NCI-H2196 (cell line): ENCODE data around the gene SYNE1.
"Not testable (repeated sequence)": the region's sequence is repeated elsewhere in the genome, so short reads cannot be mapped to it uniquely, and the experiment has no call there.

ENCODE experiments used
- DNase-seq: peaks from one replicate; lab custom pipeline; 2025; ENCODE audit not compliant: unreplicated experiment; lab: John Stamatoyannopoulos, UW

SYNE1 gene

GRCh38 chr6:152625213-152625612, 11.9 kb downstream of the SYNE1 start:
- DNase-seq: no peak

DNA sequence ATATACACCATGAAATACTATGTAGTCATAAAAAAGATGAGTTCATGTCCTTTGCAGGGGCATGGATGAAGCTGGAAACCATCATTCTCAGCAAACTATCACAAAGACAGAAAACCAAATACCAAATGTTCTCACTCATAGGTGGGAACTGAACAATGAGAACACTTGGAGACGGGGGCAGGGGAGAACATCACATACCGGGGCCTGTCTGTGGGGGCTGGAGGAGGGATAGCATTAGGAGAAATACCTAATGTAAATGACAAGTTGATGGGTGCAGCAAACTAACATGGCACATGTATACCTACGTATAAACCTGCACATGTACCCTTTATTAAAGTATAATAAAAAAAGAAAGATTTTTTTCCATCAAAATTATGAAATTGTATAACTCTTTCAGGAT, 22.4 kb downstream of the SYNE1 start:
- DNase-seq: not testable (repeated sequence)

GRCh38 chr6:152609125-152609670, 28.0 kb downstream of the SYNE1 start:
- DNase-seq: no peak

DNA sequence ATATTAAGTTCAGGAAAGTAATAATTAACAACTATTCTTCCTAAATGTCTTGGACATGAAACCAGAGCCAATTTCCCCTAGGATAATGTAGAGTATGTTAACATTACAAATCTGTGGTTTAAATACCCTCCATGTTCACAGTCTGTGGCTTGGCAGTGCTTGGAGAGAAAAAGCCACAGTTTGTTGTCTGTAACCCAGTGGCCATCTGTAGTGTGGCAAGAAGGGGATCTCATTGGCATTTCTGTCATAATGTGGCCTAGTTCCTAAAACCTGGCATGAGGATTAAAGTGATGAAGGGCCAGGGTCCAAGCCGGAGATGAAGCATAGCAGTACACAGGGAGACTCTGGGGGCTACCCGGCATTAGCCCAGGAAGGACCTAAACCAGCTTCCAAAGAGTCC, 31.2 kb downstream of the SYNE1 start:
- DNase-seq: no peak

- DNase-seq: no peak
Observed at GRCh38 chr6:152605342-152605741, 31.8 kb downstream of the SYNE1 start.

- DNase-seq: no peak
Observed at GRCh38 chr6:152603911-152604310, 33.3 kb downstream of the SYNE1 start.

DNA sequence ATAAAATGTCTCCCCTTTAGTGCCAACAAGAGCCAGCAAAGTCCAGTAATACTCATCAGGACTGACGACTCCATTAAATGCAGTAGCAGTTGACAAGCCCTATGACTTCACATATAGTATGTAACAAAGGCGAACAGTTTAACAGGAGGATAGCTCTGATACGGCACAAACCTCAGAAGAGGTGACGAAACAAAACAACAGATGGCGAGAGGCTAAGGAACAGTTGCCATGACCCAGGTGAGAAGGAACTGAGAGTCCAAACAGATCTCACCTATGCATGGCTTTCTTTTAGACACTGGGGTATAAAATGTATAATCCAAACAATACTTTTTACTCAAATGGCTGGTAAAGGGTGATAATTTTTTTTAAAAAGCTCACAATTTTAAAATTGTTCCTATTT, 37.1 kb downstream of the SYNE1 start:
- no peak for DNase-seq

DNA sequence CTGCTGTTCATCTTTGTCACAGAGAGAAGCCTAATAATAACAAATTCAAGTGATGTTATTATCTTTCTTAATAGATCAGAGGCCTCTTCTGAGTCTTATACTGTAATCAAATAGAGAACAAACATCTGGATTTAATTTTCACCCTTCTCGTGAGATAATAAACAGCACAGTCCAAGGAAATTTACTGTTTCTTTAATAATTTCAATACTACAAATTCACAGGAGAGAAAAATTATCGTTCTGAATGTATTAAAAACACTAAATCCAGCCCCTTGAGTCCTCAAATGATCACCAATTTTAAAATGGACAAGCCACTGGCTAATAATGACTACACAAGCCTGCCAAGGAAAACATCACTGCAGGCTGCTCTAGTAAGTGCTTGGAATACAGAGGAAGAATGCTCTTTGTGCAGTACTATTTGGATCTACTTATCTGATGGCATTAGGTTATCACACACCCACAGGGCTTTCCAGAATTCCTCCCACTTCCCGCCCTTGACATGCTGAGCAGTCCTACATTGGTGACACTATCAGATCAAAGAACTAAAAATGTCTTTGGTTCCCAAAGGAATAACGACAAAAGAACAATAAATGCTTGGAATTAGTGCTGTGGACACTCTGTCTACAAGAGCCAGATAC, 38.1 kb downstream of the SYNE1 start:
- DNase-seq: no peak

GRCh38 chr6:152598421-152598820, 38.7 kb downstream of the SYNE1 start:
- no peak for DNase-seq

DNA sequence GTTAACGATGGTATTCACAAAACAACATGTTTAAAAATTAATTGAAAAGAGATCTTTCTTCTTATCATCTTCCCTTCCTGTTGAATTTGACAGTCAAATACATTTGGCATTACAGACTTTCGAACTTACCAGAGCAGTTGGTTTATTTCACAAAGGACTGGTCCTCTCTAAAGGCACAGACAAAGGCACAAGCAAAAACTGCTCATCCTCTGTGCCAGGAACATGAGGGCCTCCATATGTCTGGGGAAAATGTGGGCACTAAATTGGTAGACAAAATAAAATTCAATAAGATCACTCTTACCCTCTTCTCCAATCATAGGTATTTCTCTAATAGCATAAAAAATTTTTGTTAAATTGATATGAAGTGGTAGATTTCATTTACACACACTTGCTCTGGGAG, 40.4 kb downstream of the SYNE1 start:
- no peak for DNase-seq

DNA sequence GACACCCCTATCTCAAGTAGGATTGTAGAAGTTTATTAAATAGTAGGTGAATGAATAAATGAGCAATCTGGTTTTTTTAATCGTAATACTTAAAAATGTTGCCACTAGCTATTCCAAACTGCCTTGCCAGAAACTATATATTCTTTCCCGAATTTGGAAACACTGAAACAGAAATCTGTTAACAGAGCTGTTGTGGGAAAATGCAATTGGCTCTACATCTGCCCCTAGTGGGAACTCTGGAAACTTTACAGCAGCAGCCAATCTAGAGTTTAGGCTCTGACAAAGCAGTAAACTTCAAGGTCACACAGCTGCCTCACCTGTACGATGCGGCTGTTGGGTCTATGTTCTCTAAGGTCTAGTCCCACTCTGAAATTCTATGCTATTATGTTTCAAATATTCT, 41.7 kb downstream of the SYNE1 start:
- no peak for DNase-seq

GRCh38 chr6:152594701-152595100, 42.5 kb downstream of the SYNE1 start:
- DNase-seq: no peak

- no peak for DNase-seq
Observed at GRCh38 chr6:152588456-152588855, 48.7 kb downstream of the SYNE1 start.

GRCh38 chr6:152587473-152587872, 49.7 kb downstream of the SYNE1 start:
- DNase-seq: no peak

DNA sequence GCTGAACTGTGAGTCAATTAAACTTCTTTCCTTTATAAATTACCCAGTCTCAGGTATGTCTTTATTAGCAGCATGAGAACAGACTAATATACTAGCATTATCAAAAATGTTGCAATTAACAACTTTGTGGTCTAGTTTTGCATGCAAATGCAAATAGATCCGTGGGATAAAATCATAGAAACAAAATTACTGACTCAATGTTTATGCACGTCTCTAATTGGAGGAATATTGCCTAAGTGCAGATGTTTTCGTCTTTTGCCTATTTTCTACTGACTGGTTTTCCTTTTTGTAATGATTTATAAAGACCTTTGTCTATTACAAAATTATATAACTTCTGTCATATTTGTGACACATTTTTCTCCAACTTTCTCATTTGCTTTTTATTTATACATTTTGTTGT, 51.9 kb downstream of the SYNE1 start:
- DNase-seq: no peak

DNA sequence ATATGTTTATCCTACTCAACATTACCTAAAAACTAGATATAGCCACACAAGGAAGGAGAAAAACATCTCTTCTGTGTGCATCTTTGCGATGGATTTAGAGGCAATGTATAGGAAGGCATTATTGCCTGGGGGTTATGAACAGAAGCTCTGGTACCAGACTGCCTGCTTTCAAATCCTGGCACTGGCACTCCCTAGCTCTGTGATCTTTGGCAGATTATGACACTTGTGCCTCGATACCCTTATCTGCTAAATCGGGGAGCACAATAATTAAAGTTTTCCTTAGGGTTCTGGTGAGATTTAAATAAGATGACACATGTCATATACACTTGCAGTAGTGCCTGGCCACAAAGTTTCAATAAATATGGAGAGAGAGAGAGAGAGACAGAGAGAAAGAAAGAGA, 53.3 kb downstream of the SYNE1 start:
- no peak for DNase-seq

GRCh38 chr6:152576525-152576924, 60.6 kb downstream of the SYNE1 start:
- DNase-seq: no peak

- DNase-seq: no peak
Observed at GRCh38 chr6:152575621-152576150, 61.5 kb downstream of the SYNE1 start.

DNA sequence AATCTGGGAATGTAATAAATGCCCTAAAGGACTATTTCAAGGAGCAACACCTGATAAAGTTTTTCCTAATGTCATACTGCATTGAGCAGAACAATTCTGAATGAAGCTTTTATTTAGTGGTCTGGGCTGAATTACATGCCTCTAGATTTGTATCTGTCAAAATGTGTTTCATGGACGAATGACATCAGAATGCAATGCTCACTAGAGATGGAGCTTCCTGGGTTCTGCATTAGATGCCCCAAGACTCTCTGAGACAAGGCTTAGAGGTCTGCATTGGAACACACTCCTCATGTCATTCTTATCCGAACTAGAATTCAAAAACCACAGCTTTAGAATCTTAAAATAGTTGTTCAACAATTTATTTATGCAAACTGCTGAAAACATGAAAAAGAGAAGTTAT, 62.0 kb downstream of the SYNE1 start:
- DNase-seq: no peak

DNA sequence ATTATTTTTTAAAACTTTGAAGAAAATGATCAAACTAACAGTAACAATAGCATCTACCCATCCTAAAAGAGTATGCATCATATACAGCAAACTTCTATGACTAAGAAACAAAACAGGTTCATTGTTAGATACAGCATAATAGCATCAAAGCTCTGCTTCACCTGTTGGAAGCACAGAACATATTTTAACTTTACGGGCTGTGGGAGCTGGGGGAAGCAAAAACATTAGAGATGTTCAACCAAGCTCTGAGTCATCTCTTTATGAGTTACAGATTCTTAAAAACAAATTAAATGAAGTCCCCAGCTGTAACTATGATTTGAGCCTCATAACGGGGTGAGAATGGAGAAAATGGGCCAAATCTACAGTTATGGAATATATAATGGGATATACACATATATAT, 63.4 kb downstream of the SYNE1 start:
- no peak for DNase-seq

- no peak for DNase-seq
Observed at GRCh38 chr6:152572338-152573088, 64.6 kb downstream of the SYNE1 start.

DNA sequence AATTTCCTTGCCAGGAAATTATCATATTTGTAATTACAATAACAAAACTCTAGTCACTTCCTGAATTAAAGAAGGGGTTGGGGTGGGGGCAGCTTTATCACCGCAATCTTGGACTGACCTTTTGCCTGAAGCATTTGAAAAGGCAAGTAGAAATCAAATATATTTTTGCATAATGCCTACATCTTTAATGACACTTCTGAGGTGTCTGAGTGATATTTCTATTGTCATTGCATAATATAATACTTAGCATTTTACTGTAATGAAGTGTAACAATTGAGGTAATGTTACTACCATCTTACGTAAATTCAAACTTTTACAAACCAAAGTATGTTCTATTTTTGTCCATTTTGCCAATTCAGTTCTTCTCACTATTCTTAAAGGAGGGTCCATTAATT, 65.2 kb downstream of the SYNE1 start:
- DNase-seq: no peak
